SK-N-MC (cell line): ENCODE results near the gene ARHGAP26.

Experiments
- EZH2 ChIP-seq: fragments of 200-600 bp; sonication (generic); IDR thresholded peaks from one replicate; pipeline ENCODE4 v1.6.1; 2017; ENCODE audit warnings: antibody characterized with exemption
- POLR2AphosphoS5 ChIP-seq: IDR thresholded peaks from 2 replicates; pipeline ENCODE4 v1.6.1; 2012; ENCODE audit warnings: mild to moderate bottlenecking, low read depth, low read length, borderline replicate concordance

GRCh38 chr5:143006501-143006900 lies 236.3 kb downstream of the ARHGAP26 start:
- TF ChIP-seq EZH2 (no peak), POLR2AphosphoS5 (no peak)
